GM19240 (cell line): ENCODE data around the gene GPC6.

ENCODE experiments used
- DNase-seq: peaks from one replicate; pipeline ENCODE4 v3.0.0; 2011; ENCODE audit warnings: low spot score; ENCODE audit not compliant: insufficient read length

Gene GPC6

DNA sequence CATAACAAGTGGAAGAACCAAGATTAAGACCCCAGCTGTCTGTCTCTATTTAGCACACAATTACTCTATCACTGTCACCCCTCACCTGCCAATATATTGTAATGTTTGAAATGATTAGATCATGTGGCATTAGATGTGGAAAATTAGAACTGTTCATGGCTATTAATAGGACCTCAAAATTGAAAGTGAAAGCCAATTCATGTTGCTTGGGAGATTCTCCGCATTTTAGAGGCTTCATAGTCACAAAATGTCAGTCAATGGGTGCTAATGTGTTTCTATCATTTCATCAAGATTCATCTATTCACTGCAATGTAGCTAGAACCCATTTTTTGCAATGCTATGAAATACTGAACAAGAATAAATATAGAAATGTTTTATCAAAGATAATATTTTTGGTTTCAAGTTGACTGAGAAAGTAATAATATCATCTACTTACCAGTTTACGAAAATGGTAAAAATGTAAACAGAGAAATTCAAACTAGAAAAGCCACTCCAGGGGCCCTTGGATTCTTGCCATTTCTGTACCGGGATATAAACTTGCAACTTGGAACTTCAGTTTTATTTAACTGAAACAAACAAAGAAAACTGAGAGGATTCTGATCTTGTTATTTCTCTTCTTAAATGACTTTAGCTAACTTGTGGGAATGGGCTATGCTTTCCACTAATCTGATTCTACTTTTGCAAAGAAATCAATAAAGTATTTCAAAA, 864.3 kb downstream of the GPC6 start:
- DNase-seq = no peak

DNA sequence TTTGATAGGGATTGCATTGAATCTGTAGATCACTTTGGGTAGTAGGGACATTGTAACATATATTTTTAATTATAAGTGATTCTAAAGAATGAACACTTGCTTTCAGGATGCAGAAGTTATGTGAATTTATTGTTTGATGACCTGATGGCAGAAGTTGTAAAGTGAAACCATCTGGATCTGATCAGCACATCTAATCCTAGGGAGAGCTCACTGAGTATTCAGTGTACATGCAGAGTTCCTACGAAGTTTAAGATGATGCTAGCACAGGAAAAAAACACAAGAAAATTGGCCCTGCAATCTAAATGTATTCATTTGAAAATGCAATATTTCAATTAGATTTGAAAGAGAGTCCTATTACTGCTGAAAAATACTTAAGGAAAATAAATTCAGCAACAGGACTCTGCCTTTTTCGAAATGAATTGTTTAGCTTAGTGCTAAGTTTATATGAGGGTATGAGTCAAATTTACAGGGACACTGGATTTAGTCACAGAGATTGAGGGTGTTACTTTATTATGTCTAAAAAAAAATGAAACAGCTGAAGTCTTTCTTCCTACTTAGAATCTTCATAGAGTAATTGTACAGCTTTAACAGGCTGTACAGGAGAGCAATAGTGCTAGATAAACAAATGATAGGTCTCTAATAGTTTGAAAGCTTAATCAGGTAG, 867.2 kb downstream of the GPC6 start:
- DNase-seq = no peak

DNA sequence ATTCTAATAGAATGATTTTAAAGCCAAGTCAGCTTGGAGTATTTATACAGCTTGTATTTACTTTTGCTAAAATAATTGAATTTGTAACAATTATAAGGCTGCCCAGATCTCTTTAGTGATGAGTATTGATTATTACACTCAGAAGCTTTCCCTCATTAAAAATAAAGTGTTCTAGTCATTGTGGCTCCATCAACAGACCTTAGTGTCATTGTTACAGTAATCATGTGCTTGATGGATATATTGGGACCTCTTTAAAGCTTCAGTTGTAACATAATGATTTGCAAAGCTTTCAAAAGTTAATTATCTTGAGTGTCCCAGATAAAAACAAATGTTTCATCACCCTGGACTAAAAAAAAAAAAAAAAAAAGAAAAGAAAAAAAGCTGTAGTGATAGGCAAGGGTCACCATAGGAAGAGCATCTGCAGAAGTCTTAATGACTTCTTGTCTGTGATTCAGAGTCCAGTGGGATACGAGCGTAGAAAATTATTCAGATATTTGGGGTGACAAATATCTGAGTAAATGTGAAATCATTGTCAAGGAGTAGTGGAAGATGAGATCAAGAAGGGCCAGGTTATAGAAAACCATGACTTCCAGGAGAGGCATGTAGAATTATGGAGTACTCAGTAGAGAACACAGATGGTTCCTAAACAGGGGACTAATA, 883.2 kb downstream of the GPC6 start:
- no peak for DNase-seq

DNA sequence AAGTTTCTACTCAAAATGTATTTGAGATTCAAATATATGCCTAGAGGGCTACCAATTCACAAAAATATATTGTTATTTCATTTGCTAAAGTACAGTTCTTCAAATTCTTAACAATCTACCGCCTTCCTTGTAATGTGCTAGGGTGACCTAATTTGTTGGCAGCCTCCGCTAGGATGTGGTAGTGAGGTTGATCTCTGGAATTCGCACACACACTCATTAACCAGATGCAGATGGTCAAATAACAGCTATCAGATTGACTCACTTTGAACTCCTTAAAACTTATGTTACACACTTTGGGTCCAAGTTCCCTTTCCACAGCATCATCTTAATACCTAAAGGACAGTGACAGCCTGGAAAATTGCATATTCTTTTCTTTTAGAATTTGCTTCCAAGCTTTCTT, 885.6 kb downstream of the GPC6 start:
- no peak for DNase-seq

DNA sequence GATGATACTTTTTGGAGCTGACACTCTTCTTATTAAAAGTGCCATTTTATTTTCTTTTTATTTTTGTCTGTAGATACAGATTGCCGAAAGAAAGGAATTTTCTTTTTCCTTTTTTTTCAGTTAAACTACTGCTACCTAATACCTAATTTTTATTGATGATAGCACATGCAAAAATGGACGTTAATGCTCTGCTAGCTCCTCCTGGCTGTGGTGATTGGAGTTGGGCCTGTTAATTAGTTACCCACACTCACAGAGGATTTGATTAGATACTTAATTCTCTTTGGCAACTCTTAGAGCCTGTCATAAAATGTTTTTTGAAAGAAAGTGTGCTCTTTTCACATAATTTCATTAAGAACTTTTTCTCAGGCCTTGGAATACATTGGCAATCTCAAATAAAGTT, 886.1 kb downstream of the GPC6 start:
- no peak for DNase-seq

DNA sequence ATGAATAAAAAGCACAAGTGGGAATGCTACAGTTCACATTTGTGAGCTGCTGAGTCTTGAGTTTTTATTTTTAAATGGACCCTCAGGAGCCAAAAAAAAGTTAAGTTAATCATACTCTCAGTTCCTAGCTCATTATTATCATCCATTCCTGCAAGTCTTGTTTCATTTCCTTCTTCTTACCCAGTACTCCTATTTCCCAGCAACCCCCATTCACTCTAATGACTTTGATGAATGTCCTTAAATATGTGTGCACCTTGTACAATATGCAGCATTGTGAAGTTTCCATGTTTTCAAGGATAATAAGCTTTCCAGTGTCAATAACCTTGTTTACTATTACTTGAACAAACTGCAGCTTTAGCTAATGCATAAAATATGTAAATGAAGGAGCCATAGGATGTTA, 886.6 kb downstream of the GPC6 start:
- DNase-seq = no peak

DNA sequence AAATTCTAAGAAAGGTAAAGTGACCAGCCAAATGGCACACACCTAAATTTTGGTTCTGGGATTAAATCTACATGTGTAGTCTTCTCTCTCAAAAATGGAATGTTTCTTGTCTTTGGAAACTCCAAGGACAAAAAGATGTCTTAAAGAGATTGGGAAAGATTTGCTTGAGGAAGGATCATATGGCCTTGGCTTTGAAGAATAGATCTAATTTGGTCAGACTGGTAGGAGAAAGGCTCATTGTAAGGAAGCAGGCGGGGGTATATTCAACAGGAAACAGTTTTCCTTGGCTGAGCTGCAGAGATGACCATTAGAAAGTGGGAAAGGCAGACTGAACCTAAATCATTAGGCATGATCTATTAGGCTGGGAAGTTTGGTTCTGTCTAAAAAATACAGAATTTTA, 887.6 kb downstream of the GPC6 start:
- DNase-seq = no peak

DNA sequence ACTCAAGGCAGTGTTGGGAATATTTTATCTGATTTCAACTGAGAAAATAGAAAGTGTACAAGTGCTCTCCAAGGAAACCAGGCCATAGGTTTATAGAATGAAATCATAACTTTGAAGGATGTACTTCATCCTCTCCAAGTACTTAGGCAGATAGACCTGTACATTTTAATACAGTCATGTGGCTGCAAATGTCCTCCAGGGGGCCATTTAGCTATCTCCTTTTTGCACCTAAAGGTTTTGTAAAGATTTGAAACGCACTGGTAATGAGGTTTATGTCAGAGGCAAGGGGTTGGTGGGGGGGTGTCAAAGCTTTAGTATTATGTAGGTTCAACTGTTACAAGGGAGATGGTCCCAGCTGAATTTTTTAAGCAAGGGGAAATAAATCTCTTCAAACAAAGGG, 888.4 kb downstream of the GPC6 start:
- DNase-seq = no peak

DNA sequence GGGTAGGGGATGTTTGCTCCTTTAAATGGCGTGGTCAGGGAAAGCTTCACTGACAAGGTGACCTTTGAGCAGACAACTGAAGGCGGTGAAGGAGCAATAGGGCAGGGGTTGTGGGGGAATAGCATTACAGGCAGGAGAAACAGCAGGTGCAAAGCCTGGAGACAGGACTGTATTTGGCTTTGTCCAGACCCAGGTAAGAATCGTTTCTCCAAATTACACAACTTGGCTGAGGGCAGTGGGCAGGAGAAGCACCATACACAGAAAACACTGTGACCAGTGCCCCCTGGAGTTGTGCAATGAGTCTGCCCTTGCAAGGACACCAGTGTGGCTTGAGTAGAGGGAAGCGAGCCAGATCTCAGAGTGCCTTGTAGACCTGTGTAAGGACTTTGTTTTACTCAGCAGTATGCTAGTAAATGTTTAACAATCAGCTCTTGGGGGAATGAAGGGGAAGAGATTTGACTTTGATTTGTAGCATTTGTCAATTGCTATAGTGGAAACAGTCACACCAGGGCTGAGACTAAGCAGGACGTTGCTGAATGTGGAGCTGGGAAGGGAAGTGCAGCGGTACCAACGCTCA, 892.8 kb downstream of the GPC6 start:
- no peak for DNase-seq

DNA sequence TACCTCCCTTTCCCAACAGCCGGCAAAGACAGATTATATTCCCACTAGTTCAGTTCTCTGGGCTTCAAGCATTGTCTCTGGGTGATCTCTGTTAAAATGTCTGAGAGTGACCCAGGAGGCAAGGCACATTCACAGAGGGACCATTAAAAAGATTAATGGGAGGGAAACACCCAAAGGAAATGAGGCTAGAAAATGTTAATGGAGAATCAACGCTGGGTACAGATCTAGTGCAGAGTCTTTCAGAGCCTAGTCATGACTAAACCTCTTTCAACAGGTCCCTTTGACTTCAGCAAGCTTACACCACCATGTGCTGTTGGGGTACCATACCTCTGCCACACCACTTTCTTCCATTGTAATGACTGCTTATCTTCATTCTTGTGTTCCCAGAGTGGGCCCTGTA, 894.3 kb downstream of the GPC6 start:
- DNase-seq = no peak

DNA sequence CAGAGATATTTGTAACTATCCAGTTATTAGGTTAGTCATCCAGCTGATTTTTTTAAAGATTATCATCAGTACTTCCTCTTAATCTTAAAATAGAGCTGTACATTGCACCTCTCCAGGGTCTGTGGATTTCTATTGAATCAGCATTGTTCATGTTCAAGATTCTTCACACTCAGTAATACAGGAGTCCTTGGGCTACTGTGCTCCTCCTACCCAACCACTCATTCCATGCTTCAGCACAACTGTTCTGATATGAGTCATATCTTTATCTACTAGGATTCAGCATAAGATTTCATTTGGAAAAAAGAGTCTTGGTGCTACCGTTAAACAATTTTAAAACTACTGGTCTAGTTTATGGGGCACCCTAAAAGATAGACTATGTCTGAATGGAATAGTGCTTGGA, 895.1 kb downstream of the GPC6 start:
- no peak for DNase-seq

DNA sequence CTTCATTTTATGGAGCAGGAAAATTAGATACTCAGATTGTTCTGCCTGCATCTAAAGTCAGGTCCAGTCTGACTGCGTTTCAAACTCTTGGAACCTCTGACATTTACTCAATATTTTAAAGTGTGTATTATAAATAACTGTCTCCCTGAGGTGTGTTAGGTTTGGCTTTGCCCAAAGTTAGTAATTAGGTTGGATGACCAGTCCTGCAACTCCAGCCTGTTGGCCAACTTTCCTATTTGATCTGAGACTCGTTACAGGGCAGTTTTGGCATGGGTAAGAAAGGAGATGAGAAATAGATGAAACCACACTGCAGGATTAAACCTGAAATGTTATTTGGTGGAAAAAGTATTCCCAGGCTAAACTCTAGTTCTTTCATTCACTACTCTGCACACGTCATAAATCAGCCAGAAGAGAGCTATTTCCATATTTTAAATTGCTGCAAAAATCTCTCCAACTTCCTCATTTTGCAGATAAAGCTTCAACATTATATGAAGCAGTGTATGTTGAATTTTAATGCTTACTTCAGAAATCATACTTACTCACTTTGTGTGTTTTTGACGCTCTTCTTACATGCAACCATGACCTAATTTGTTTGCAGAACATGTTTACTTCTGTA, 895.8 kb downstream of the GPC6 start:
- no peak for DNase-seq

DNA sequence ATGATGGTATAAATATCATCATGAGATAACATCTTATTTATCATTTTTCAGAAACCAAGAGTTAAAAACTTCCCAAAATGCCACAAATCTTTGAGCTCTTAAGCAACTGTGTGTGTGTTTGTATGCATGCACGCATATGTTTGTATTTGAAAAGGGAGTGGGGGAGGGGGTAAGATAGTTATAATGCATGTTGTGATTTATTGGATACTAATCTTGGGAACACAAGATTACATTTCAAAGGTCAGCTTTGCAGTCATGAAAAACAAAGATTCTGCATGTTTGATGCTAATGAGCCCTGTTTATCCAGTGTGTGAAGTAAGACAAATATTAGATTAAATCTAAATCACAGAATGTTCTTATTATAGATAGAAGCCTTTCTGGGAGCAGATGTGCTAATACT, 897.0 kb downstream of the GPC6 start:
- no peak for DNase-seq

DNA sequence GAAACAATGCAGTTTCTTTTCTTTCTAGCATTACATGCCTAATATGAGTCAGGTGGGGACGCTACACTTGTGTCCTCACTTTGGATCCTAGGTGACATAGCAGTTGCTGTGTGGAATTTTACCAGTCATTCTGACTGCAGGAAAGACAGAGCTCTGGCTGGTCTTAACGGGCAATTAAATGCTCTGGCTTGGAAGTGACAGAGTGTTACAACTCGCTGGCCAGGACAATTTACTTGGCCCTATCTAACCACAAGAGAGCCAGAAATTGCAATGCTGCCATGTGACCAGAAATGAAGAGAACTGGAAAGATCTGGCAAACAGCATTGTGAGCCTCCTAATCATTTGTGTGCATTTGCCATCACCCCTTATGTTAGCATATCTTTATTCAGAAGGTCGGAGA, 901.8 kb downstream of the GPC6 start:
- no peak for DNase-seq

DNA sequence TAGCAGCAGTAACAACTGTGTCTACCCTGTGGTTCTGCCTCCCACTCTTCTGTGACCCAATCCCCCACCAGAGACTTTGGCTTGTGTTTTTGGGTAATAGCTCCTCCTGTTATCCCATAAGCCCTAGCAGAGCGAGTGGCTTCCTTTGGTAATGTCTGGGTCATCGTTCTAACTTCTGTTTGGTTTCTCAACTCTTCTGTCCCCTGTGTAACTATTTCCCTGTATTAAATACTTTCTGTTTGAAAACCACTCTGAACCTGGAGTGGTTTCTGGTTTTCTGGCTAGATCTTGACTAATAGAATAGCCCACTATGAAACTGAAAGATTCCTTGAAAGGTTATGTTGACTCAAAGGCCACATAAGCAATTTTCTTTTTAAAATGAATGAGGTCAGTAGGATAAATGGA, 902.9 kb downstream of the GPC6 start:
- no peak for DNase-seq

DNA sequence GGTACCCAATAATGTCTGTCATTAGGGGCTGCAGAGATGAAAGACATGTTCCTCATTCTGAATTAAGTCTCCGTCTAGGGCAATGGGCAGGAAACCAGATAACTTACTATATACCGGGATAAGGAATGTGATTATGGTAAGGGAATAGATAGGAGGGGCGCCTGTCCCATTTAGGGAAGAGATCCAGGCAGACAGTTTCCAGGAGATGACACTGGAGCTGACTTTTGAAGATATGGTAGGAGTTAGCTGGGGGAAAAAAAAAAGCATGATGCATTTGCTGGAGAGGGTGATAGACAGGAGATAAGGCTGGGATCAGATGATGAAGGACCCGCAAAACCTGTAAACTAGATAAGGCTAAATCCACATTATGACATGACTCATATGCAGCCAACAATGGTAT, 912.2 kb downstream of the GPC6 start:
- DNase-seq = no peak

DNA sequence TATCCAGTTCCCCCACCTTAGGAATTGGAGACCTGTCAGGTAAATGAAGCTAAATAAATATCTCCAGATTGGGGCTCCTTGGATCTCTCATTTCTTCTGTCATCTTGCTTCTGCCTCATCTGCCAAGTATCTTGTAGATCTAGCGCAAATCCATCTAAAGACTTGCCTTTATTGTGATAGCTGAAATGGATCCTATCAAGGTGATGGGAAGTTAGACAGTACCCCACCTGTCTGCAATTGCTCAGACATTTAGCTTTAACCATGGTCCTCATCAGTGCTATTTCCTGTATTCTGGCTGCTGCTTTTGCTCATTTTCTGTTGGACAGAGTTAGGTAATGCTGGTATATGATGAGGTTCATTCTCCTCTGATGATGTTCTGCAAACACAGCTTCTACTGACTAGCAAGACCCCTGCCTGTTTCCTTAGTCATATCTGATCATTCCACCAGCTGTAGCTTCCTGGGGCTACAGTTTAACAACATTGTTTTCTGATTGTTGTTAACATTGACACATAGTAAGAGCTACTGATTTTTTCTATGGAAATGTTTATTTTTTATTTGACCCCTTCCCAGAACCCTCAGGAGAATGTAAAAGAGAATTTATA, 912.9 kb downstream of the GPC6 start:
- DNase-seq = no peak

DNA sequence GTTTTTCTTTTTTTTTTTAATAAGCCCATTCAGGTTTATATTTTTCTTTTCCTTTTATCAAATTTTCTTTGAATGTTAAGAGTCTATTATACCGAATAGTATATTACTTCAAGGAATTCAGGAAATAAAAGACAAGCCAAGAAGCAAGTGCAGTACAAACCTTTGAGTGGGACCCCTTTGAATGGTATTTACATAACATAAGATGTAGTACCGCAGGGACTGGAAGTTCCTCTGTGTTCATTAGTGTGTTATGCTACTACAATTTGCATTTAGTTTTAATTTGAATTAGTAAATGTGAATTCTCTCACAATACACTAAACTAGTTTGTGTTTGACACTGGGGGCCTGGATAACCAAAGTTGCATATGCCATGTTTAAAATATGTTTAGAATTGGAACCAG, 913.4 kb downstream of the GPC6 start:
- DNase-seq = no peak

DNA sequence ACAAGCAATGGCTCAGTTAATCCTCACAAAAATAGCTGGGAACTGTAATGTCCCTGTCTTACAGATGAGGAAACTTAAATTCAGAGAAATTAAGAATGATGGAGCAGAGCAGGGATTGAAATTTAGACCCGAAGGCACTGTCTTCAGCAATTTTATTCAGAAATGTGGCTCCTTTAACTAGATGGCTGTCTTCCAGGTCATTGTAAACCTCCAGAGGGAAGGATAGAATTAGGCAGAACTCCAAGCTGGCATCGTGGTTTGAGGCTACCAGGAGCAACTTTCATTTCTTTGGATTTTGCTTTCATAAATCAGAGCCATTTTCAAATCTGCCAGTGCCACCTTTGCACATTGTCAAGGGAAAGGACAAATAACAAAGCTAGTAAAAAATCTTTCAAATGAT, 913.9 kb downstream of the GPC6 start:
- DNase-seq = no peak

DNA sequence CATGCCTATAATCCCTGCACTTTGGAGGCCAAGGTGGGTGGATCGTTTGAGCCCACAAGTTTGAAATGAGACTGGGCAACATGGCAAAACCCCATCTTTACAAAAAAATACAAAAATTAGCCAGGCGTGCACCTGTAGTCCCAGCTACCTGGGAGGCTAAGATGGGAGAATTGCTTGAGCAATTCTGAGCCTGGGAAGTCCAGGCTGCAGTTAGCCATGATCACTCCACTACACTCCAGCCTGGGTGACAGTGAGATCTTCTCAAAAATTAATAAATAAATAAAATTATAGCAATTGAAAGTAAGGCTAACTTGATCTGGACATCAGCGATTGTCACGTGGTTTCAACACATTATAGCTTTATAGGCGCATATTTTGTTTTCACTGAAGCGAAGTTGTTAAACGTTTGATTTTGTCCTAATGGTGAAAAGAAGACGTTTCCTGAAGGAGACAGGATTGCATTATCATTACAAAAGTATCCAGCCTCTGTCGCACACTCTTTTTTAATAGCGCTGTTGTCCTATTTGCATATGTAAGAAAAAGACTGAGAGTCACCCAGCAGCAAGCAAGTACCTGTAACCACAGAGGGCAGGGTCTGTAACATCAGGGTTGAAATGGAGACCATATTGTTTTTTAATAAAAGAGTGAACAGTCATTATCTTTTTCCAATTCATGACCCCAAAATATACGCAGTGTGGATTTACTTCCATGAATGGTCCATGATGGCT, 917.2 kb downstream of the GPC6 start:
- no peak for DNase-seq

DNA sequence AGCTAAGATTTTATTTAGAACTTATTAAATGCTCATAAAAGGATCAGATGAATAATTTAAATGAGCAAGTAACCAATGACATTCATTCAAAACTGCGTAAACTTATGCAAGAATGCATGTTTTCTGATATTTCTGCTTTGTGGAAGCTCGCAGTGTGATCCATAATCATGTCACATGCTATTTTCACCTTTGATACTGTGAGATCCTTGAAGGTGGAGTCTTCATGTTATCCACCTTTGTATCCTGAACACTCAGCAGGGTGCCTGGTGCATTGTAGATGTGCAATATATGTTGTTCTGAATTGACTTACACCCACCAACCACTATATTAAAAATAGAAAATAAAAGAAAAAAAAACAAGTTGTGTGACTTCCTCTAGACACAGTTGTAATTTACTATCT, 919.4 kb downstream of the GPC6 start:
- no peak for DNase-seq
